Stimulated activated CD4-positive, alpha-beta T cell treated with anti-CD3 and anti-CD28 coated beads, Interleukin-12 subunit alpha, Interleukin-12 subunit beta, amount 100 ng/mL, for 24 hours (primary cell): ENCODE measurements around the gene CTSW.

Source experiments
- DNase-seq, 2 experiments: peaks; one replicate each; pipeline ENCODE4 v3.0.0-alpha.2; 2020; ENCODE audit warnings: low read depth in 2 of 2

Gene CTSW

GRCh38 chr11:65856689-65857499 is 22.7 kb upstream of the CTSW start:
- peak; percentile 55 to 79 for DNase-seq

DNA sequence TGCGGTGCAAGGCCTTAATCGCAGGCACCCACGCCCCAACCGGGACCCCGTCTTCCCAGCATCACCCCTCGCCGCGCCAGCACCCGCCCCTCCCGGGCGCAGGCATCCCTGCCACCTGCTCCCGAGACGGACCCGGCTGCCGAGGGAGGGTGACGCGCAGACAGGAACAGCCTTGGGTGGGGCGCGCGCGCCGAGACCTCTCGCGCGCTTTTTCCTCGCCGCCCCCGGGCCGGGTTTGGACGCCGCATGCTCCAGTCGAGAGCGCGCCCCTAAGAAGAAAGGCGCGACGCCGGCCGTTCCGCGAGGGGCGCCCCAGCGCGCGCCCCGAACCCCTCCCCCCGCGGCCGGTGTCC is 22.2 kb upstream of the CTSW start:
- peak in 1 of 2 experiments; percentile 43 for DNase-seq

DNA sequence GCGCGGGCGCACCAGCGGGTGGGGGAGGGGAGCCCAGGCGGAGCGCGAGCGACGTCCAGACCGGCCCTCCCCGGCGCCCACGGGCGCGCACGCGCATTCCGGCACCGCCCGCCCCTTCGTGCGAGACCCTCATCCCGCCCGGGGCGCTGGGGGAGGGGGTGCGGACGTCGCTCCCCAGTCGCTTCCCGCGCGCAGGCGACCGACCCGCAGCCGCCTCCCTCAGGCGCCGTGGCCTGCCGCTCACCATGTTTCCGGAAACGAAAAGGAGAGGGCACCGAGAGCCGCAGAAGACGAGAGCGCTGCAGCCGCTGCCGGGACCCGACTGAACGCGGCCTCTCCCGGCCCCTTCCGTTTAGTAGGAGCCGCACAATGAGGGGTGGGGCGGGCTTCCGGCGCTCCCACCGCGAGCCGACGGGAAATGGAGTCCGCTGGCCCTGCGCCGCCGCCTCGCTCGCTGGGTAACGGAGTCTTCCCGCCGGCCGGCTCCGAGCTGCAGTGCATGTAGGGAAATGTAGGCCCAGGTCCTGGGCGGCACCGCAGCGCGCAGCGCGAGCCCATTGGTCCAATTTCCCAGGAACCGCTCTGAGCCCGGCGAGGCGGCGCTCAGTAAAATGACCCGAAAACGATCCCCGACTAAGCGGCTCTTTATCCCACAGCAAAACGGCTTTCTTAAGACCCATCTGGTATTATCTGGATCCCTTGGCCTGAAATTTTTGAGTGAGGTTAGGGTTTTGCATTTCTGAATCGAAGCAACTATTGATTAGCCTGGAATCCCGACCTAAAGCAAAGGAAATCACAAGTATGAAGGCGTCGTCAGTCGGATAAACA is 21.6 kb upstream of the CTSW start, which contains the start of gene CFL1:
Gene CFL1 (minus strand): TSS at position 328 of the 828 bp plus-strand sequence. CDS start 81 bp downstream, at position 247.
- peak; percentile 94 to 95 for DNase-seq

- no peak for DNase-seq
These were observed 21.0 kb upstream of the CTSW start for GRCh38 chr11:65858681-65859087.

GRCh38 chr11:65859095-65859811 is 20.4 kb upstream of the CTSW start:
- peak; percentile 93 to 98 for DNase-seq

- DNase-seq, result peak in 1 of 2 experiments; percentile 37
These were observed 19.8 kb upstream of the CTSW start for GRCh38 chr11:65859812-65860277.

DNA sequence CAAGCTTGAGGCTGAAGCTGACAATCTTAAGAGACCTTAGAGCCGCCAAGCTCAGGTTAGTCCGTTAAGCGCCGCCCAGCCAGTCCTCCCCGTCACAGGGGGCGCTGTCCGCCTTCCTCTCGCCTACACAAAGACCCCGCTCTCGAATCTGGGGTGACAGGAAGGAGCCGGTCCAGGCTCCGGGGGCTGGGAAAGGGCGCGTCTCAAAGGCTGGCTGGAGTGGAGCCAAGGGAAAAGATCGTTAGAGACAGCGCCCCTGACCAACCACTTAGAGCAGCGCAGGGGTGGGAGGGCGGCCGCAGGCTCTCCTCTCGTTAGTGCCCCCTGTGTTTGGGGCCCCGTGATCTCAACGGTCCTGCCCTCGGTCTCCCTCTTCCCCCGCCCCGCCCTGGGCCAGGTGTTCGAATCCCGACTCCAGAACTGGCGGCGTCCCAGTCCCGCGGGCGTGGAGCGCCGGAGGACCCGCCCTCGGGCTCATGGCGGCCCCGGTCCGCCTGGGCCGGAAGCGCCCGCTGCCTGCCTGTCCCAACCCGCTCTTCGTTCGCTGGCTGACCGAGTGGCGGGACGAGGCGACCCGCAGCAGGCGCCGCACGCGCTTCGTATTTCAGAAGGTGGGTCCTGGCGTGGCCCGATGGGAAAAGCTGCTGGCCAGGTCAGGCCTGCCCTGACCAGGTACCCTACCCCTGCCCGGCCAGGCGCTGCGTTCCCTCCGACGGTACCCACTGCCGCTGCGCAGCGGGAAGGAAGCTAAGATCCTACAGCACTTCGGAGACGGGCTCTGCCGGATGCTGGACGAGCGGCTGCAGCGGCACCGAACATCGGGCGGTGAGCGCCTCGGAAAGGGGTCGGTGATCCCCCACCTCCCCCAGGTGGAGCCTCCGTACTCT is 19.1 kb upstream of the CTSW start, which contains the start of gene MUS81:
Gene MUS81 (plus strand): TSS at position 156 of the 887 bp plus-strand sequence. CDS start 321 bp downstream, at position 477.
- DNase-seq, result peak; percentile 90 to 95

GRCh38 chr11:65861165-65861505 is 18.5 kb upstream of the CTSW start:
- DNase-seq, result no peak

- DNase-seq, result no peak
These were observed 18.0 kb upstream of the CTSW start for GRCh38 chr11:65861533-65862183.

- no peak for DNase-seq
These were observed 17.4 kb upstream of the CTSW start for GRCh38 chr11:65862191-65862735.

- no peak for DNase-seq
These were observed 16.4 kb upstream of the CTSW start for GRCh38 chr11:65862941-65863888.

- DNase-seq, result no peak
These were observed 15.5 kb upstream of the CTSW start for GRCh38 chr11:65863889-65864705.

- DNase-seq, result no peak
These were observed 14.7 kb upstream of the CTSW start for GRCh38 chr11:65864706-65865471.

DNA sequence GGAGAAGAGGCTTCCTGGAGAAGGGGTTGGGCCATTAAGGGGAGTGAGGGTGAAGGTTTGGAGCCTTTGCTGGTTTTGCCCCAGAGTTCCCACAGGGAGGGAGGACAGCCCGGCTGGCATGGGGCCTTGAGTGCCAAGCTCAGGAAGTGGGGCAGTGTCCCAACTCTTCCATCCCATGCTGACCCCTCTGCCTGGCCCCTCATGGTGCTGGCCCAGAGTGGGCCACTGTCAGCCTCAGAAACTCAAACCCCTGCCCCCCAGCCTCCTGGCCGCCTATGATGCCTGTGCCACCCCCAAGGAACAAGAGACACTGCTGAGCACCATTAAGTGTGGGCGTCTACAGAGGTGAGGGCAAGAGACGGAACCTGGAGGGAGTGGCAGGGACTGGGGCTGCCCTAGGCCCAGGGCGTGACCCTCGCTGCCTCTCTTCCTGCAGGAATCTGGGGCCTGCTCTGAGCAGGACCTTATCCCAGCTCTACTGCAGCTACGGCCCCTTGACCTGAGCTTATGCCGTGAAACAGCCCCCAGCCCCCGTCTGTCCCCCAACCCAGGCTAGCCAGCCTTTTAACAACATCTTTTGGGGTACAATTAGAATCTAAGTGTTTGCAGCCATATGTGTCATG is 14.0 kb upstream of the CTSW start:
- DNase-seq, result no peak

DNA sequence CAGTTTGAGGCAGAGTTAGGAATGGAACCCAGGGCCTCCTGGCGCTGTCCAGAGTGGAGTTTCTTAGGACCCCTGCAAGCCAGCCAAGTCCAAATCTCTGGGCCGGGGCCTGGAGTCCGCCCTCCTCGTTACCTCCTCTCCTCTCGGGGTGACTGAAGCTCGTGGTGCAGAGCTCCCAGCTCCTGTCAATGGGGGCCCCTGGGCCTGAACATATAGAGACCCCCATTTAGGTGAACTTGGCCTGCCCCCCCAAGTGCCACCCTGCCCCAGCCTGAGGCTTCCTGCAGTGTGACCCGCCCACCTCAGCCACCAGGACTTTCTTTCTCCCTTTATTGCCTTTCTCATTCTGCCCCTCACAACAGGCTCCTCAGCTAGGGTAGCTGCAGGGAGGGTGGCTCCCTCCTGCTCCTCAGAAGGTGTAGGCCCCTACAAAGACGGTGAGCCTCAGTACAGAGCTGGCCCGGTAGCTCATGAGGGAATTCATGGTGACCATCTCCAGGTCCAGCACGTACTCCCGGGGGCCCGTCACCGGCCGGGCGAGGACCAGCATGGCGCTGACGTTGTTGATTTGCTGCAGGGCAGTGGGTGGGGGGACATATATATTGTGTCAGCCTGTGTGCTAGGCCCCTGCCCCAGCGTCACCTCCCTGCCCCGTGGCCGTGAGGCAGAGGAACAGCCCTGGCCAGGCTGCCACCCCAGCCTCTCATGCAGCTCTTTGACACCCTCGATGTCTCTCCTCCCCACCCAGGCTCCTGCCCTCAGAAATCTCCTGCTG is 12.9 kb upstream of the CTSW start:
- DNase-seq, result no peak
